HEK293 (cell line): ENCODE measurements around the gene GOLGA8H.
"Not testable (repeated sequence)": the region's sequence is repeated elsewhere in the genome, so short reads cannot be mapped to it uniquely, and the experiment has no call there.

Experiments used
- CTCF ChIA-PET: fragments of 350-600 bp; formaldehyde crosslinking; extraction: SDS; loops from one replicate; lab custom pipeline; 2021; ENCODE audit warnings: antibody characterized with exemption; lab: Yijun Ruan, JAX
- POLR2A ChIA-PET: fragments of 300-600 bp; formaldehyde crosslinking; extraction: SDS; loops from one replicate; lab custom pipeline; 2020; ENCODE audit warnings: antibody characterized with exemption, inconsistent platforms; lab: Yijun Ruan, JAX
- H3K27ac ChIP-seq: fragments of 200-500 bp; sonication (Bioruptor generic); 2 replicates; pipeline ENCODE4 v1.5.1; 2014; ENCODE audit warnings: low read depth, low read length, control low read depth, inconsistent platforms; ENCODE audit errors: extremely low read depth
- H3K36me3 ChIP-seq, 2 experiments: fragments of 200-500 bp in 1 of 2; sonication (Bioruptor generic) in 1 of 2; 1 replicate in 1 of 2; 2 replicates in 1 of 2; pipeline ENCODE4 v1.5.1; 2014 to 2017; ENCODE audit warnings: inconsistent platforms in 2 of 2, low read length in 2 of 2; ENCODE audit not compliant: control insufficient read depth in 2 of 2, insufficient read depth in 1 of 2
- H3K4me1 ChIP-seq: fragments of 200-500 bp; sonication (Bioruptor generic); 2 replicates; pipeline ENCODE4 v1.5.1; 2014; ENCODE audit warnings: mild to moderate bottlenecking, low read length, inconsistent platforms; ENCODE audit not compliant: control insufficient read depth, insufficient read depth
- H3K4me3 ChIP-seq: 2 replicates; pipeline ENCODE4 v1.5.1; 2011; ENCODE audit warnings: low read depth, mild to moderate bottlenecking, control low read depth, low read length, moderate library complexity
- H3K9me3 ChIP-seq: fragments of 200-500 bp; sonication (Bioruptor generic); 2 replicates; pipeline ENCODE4 v1.5.1; 2014; ENCODE audit warnings: low read depth, low read length, inconsistent platforms; ENCODE audit not compliant: control insufficient read depth, insufficient read depth
- ZNF214 ChIP-seq: fragments of 450-650 bp; formaldehyde crosslinking; IDR thresholded peaks from 2 replicates; pipeline ENCODE4 v1.5.1; 2017; ENCODE audit warnings: missing biosample characterization, mild to moderate bottlenecking, missing genetic modification characterization, borderline replicate concordance
- ZNF623 ChIP-seq: fragments of 450-650 bp; formaldehyde crosslinking; IDR thresholded peaks from 2 replicates; pipeline ENCODE4 v1.5.1; 2016; ENCODE audit warnings: missing biosample characterization, missing genetic modification characterization

GOLGA8H gene

GRCh38 chr15:30626632-30627031 is 22.8 kb downstream of the GOLGA8H start:
- Histone ChIP-seq H3K4me3 (peak overlapping the region; percentile 70), H3K27ac (peak overlapping the region; percentile 68; the same call in 1 of the 2 replicates)
- H3K36me3 ChIP-seq, H3K4me1 ChIP-seq, H3K9me3 ChIP-seq, CTCF ChIA-PET: not testable (repeated sequence)
- POLR2A ChIA-PET, result interaction anchor here (0.6 to 1.1 kb wide), 3 partner anchors 1987 to 1991 kb away, joined by 3 to 14 read pairs (median 5); partner anchors contain the start of gene ARHGAP11A
- peak; percentile 36 for TF ChIP-seq ZNF623

- Histone ChIP-seq H3K27ac (no peak overlapping the region), H3K36me3 (peaks cover 7 to 30% of the 10 kb centered on the region in 2 experiments), H3K9me3 (no peaks in the 10 kb centered on the region), H3K4me1 (no peaks in the 10 kb centered on the region), H3K4me3 (no peak overlapping the region)
- CTCF ChIA-PET, result no interaction called here
- no peak for TF ChIP-seq ZNF214
- POLR2A ChIA-PET, result no interaction called here
Measured at GRCh38 chr15:30650012-30650929, 46.4 kb downstream of the GOLGA8H start.

- POLR2A ChIA-PET, result not testable (repeated sequence)
Measured at GRCh38 chr15:30661154-30661553, 57.3 kb downstream of the GOLGA8H start.

More at GRCh38 chr15:30661154-30661553, 57.3 kb downstream of the GOLGA8H start:
- H3K9me3 ChIP-seq, H3K4me1 ChIP-seq, CTCF ChIA-PET, H3K4me3 ChIP-seq, H3K27ac ChIP-seq: not testable (repeated sequence)
- peaks cover 4 to 17% of the 10 kb centered on the region in 2 experiments; a peak in 2 of 3 replicates for H3K36me3 ChIP-seq
